HL-60 (cell line): ENCODE measurements around the gene DPH2.

ENCODE experiments used
- CTCF ChIP-seq: IDR thresholded peaks from one replicate; pipeline ENCODE4 v1.5.1; 2011; ENCODE audit warnings: low read length, control low read depth, inconsistent platforms; ENCODE audit not compliant: insufficient read depth
- POLR2AphosphoS5 ChIP-seq: IDR thresholded peaks from 2 replicates; pipeline ENCODE4 v1.6.1; 2012; ENCODE audit warnings: low read depth

- no peak for TF ChIP-seq CTCF
- no peak for TF ChIP-seq POLR2AphosphoS5
Observed at GRCh38 chr1:43982808-43983207, 13.0 kb downstream of the DPH2 start.
